HG03064 (cell line): ENCODE data around the gene SLC35G4.
"Not testable (repeated sequence)": the region's sequence is repeated elsewhere in the genome, so short reads cannot be mapped to it uniquely, and the experiment has no call there.

Experiments
- ATAC-seq: cut with Tn5 transposase; IDR thresholded peaks from one replicate; pipeline ENCODE4 v1.9.1; 2021; ENCODE audit warnings: low read depth; ENCODE audit not compliant: unreplicated experiment

The SLC35G4 gene

GRCh38 chr18:11613073-11613472 is 3.7 kb downstream of the SLC35G4 start:
- ATAC-seq = not testable (repeated sequence)

DNA sequence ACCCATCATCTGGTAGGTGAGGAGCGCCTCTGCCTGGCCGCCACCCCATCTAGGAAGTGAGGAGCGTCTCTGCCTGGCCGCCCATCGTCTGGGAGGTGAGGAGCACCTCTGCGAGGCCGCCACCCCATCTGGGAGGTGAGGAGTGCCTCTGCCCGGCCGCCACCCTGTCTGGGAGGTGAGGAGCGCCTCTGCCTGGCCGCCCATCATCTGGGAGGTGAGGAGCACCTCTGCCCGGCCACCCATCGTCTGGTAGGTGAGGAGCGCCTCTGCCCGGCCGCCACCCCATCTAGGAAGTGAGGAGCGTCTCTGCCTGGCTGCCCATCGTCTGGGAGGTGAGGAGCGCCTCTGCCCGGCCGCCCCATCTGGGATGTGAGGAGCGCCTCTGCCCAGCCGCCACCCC is 4.2 kb downstream of the SLC35G4 start:
- not testable (repeated sequence) for ATAC-seq

- not testable (repeated sequence) for ATAC-seq
Observed at GRCh38 chr18:11614042-11614441, 4.6 kb downstream of the SLC35G4 start.

GRCh38 chr18:11614981-11615380 is 5.6 kb downstream of the SLC35G4 start:
- ATAC-seq = not testable (repeated sequence)

- not testable (repeated sequence) for ATAC-seq
Observed at GRCh38 chr18:11647310-11647709, 37.9 kb downstream of the SLC35G4 start.

DNA sequence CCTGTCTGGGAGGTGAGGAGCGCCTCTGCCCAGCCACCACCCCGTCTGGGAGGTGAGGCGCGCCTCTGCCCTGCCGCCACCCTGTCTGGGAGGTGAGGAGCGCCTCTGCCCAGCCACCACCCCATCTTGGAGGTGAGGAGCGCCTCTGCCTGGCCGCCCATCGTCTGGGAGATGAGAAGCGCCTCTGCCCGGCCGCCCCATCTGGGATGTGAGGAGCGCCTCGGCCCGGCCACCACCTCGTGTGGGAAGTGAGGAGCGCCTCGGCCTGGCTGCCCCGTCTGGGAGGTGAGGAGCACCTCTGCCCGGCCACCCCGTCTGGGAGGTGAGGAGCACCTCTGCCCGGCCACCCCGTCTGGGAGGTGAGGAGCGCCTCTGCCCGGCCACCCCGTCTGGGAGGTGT is 38.4 kb downstream of the SLC35G4 start:
- not testable (repeated sequence) for ATAC-seq

- ATAC-seq = no peak
Observed at GRCh38 chr18:11649839-11650238, 40.4 kb downstream of the SLC35G4 start.

DNA sequence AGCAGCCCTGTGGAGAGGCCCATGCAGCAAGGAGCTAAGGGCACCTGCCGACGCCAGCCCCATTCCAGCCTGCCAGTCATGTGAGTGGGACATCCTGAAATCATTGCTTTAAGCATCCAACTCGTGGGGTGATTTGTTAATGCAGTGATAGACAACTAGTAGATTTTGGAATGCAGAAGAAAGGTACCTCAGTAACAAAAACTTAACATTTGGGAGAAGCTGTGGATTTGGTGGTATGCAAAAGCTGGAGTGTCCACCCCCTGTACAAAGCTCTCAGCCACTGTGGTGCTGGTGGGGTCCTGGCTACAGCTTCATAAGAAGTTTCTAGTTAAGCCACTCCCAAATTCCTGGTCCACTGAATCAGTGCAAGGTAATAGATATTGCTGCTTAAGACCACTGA is 42.5 kb downstream of the SLC35G4 start:
- no peak for ATAC-seq

- no peak for ATAC-seq
Observed at GRCh38 chr18:11653521-11653920, 44.1 kb downstream of the SLC35G4 start.

DNA sequence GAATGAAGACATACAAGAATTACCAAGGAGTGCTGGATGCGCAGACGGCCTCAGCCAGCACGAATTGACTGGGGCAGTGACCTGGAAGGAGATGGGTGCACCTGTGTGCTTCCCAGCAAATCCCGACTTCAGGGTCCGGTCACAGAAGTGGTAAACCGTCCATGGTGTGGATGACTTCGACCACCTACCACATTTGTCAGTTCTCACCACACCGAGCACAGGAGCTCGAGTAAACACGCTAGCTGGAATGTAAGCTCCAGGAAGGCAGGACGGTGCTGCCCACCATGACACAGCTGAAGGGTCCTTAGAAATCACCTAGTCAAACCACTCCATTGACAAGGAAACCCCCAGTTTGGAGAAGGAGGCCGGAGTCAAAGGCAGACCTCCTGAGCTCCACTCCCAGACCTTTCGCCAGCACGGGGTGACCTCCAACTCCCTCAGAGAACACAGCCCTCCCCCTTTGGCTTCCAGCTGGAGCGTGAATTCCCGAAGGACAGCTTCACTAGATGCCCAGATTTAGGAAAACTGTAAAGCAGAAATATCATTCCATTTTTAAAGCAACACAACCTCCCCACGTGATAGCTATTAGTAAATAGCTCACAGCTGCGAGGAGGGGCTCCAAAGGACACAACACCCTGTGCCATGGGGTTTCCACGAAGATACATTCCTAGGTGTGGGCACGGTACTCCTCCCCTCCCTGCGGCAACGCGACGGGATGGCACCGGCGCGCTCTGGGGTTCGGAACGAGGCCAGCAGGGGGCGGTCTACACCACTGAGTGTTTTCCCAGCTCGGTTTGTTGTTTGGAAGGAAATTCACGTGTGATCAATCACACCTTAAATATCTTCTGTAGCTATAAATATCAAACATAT is 45.6 kb downstream of the SLC35G4 start:
- no peak for ATAC-seq

- no peak for ATAC-seq
Observed at GRCh38 chr18:11655606-11655932, 46.2 kb downstream of the SLC35G4 start.

DNA sequence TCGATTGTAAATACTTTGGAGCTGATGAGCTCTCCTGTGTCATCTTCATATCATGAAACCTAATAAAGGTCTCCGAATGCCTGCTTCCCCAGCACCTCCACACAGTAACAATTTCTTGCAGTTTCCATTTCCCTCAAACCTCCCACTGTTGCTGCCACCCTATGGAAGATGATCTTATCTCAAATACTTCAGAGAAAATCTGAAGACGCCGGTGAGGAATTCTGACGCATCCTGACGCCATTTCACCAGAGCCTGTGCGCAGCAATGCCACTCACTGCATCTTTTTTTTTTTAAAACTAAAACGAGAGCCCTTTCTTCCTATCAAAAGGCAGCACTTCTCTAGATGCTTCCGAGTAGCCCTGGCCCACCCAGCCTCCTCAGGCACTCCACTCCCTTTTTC is 47.8 kb downstream of the SLC35G4 start:
- no peak for ATAC-seq

DNA sequence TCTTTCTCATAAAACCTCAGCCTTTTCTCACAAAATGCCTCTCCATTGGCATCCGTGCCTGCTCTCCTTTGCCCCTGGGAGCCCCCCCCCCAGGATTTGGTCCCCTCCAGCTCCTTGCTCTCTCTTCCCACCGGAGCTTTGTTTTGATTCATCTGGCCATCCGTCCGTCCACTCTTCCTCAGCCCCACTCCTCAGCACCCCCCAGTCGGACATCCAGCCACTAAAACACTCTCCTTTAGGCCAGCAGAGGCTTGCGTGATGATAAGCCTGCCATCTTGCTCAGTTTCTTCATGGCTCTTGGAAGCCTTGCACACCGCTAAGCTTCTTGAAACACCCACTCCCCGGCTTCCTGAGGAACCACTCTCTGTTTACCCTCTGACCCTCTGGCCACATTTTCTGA is 48.2 kb downstream of the SLC35G4 start:
- ATAC-seq = no peak

DNA sequence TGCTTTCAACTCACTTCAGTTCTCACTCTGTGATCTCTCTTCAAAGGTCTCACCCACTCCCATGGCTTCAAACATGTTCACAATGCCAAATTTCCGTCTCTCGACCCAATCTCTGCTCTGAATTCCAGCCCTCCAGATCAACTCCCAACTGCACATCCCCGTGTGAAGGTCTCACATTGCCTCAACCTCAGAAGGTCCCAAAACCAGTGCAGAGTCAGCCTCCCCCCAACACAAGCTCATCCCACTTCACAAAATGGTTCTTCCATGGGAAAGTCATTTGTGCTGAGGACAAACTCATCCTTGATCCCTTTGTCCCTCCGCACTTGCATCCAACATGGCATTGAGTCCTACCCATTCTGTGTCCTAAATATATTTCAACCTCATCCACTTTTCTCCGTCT is 48.6 kb downstream of the SLC35G4 start:
- no peak for ATAC-seq

GRCh38 chr18:11658989-11659388 is 49.6 kb downstream of the SLC35G4 start:
- ATAC-seq = no peak
